GM12878 (cell line): ENCODE data around the gene SAMD9L. TPM values are rescaled to one million over a fixed set of nuclear protein-coding genes. Genes with fewer than 3 reads are reported as not detected.

Experiments used
- ATAC-seq: fragments of 200-7000 bp; cut with Tn5 transposase; 3 replicates; pipeline ENCODE4 v1.9.1; 2020; ENCODE audit warnings: mild to moderate bottlenecking, moderate library complexity
- BruUV-seq: library from RNA; stranded (reverse); fragments of 400-500 nt; replicated peaks from 2 replicates; lab custom pipeline; 2021; lab: Mats Ljungman, UMichigan
- CTCF ChIA-PET: fragments of 300-600 bp; sonication (Branson Sonifier 250); formaldehyde crosslinking; extraction: SDS; loops from one replicate; lab custom pipeline; 2021; ENCODE audit warnings: inconsistent platforms; lab: Yijun Ruan, JAX
- POLR2A ChIA-PET: fragments of 350-600 bp; formaldehyde crosslinking; extraction: SDS; loops from one replicate; lab custom pipeline; 2021; ENCODE audit warnings: inconsistent platforms; lab: Charles Lee
- RAD21 ChIA-PET: fragments of 300-600 bp; sonication (Branson Sonifier 250); formaldehyde crosslinking; loops from one replicate; lab custom pipeline; 2023; ENCODE audit warnings: antibody characterized with exemption; ENCODE audit not compliant: unreplicated experiment; lab: Charles Lee
- SMC1A ChIA-PET: fragments of 300-600 bp; sonication (Branson Sonifier 250); formaldehyde crosslinking; loops from one replicate; lab custom pipeline; 2023; ENCODE audit not compliant: unreplicated experiment, uncharacterized antibody; lab: Charles Lee
- DNase-seq: peaks from one replicate; pipeline ENCODE4 v3.0.0-alpha.2; 2011; ENCODE audit warnings: low read depth, low spot score
- FAIRE-seq: peaks from 3 replicates; lab custom pipeline; 2011; peaks lifted over from hg19 to GRCh38; lab: Jason Lieb, UNC
- H2AFZ ChIP-seq: 2 replicates; pipeline ENCODE4 v1.6.0; 2011; ENCODE audit warnings: low read depth, low read length, control low read depth; ENCODE audit not compliant: control insufficient read depth
- H3K27ac ChIP-seq: 2 replicates; pipeline ENCODE4 v1.5.1; 2011; ENCODE audit warnings: control low read depth; ENCODE audit not compliant: control insufficient read depth, insufficient read depth
- H3K27me3 ChIP-seq, 2 experiments: replicated peaks in 1 of 2; 2 replicates each; pipeline versions ENCODE4 v1.6.0 to v1.6.1; 2011; ENCODE audit warnings: low read length in 1 of 2; ENCODE audit not compliant: control insufficient read depth in 2 of 2, insufficient read depth in 2 of 2
- H3K36me3 ChIP-seq, 2 experiments: 2 replicates each; pipeline ENCODE4 v1.5.1; 2011; ENCODE audit warnings: low read length in 1 of 2; ENCODE audit not compliant: control insufficient read depth in 2 of 2, insufficient read depth in 2 of 2
- H3K4me1 ChIP-seq: 2 replicates; pipeline ENCODE4 v1.6.1; 2011; ENCODE audit warnings: mild to moderate bottlenecking, low read length, moderate library complexity, mixed read lengths; ENCODE audit not compliant: control insufficient read depth, insufficient read depth
- H3K4me2 ChIP-seq: 2 replicates; pipeline ENCODE4 v1.6.0; 2011; ENCODE audit warnings: control low read depth; ENCODE audit not compliant: control insufficient read depth, insufficient read depth
- H3K4me3 ChIP-seq: fragments of 200-600 bp; sonication (generic); 2 replicates; pipeline ENCODE4 v1.5.1; 2016
- H3K79me2 ChIP-seq: 2 replicates; pipeline ENCODE4 v1.6.0; 2011; ENCODE audit warnings: low read length; ENCODE audit not compliant: control insufficient read depth, insufficient read depth
- H3K9ac ChIP-seq: 2 replicates; pipeline ENCODE4 v1.8.0; 2011; ENCODE audit warnings: low read length, control low read depth, mixed read lengths; ENCODE audit not compliant: control insufficient read depth, insufficient read depth
- H3K9me3 ChIP-seq: replicated peaks from 3 replicates; pipeline ENCODE4 v1.5.1; 2011; ENCODE audit warnings: mild to moderate bottlenecking, low read length; ENCODE audit not compliant: control insufficient read depth, insufficient read depth
- H4K20me1 ChIP-seq: 2 replicates; pipeline ENCODE4 v1.6.0; 2011; ENCODE audit not compliant: control insufficient read depth, insufficient read depth
- ATF7 ChIP-seq: fragments of 450-650 bp; IDR thresholded peaks from 2 replicates; pipeline ENCODE4 v1.6.1; 2016; ENCODE audit warnings: low read depth, mild to moderate bottlenecking
- CBX5 ChIP-seq: sonication (generic); IDR thresholded peaks from 2 replicates; pipeline ENCODE4 v1.6.1; 2016; ENCODE audit warnings: low read depth, moderate library complexity, mild to moderate bottlenecking, inconsistent platforms
- JUNB ChIP-seq: IDR thresholded peaks from 2 replicates; pipeline ENCODE4 v1.6.1; 2016; ENCODE audit warnings: antibody characterized with exemption, mild to moderate bottlenecking
- MTA2 ChIP-seq: fragments of 450-650 bp; IDR thresholded peaks from 2 replicates; pipeline ENCODE4 v1.6.1; 2016; ENCODE audit warnings: low read depth, mild to moderate bottlenecking, moderate library complexity
- NBN ChIP-seq: fragments of 450-650 bp; IDR thresholded peaks from 2 replicates; pipeline ENCODE4 v1.6.1; 2016
- NRF1 ChIP-seq: conservative IDR thresholded peaks from 2 replicates; pipeline ENCODE4 v1.6.1; 2011; ENCODE audit warnings: mild to moderate bottlenecking, low read depth, low read length, improper control_type of control experiment
- POU2F2 ChIP-seq: IDR thresholded peaks from 3 replicates; pipeline ENCODE4 v1.6.1; 2011; ENCODE audit warnings: low read depth, mild to moderate bottlenecking, low read length, borderline replicate concordance
- SIX5 ChIP-seq: IDR thresholded peaks from 2 replicates; pipeline ENCODE4 v1.6.1; 2011; ENCODE audit warnings: mild to moderate bottlenecking, low read depth, low read length, moderate library complexity; ENCODE audit not compliant: severe bottlenecking
- SPI1 ChIP-seq: IDR thresholded peaks from 2 replicates; pipeline ENCODE4 v1.6.1; 2011; ENCODE audit warnings: low read depth, mild to moderate bottlenecking, low read length, moderate library complexity, borderline replicate concordance; ENCODE audit not compliant: insufficient read depth
- SUPT20H ChIP-seq: IDR thresholded peaks from 2 replicates; pipeline ENCODE4 v1.6.1; 2011; ENCODE audit warnings: low read depth, mild to moderate bottlenecking, low read length, moderate library complexity, borderline replicate concordance; ENCODE audit not compliant: control insufficient read depth
- WRNIP1 ChIP-seq: IDR thresholded peaks from 2 replicates; pipeline ENCODE4 v1.6.1; 2011; ENCODE audit warnings: low read depth, low read length, improper control_type of control experiment, borderline replicate concordance
- WGBS: methylation state at CpG from one replicate; pipeline ENCODE4 v1.1.6; 2016; ENCODE audit warnings: low lambda C conversion rate; ENCODE audit not compliant: insufficient replicate concordance, insufficient coverage; ENCODE audit errors: missing lambda C conversion rate; 5-methylcytosine and 5-hydroxymethylcytosine counted together
- in situ Hi-C: fragments of 300-500 bp; cut with MboI; formaldehyde crosslinking; loops from 9 replicates; pipeline ENCODE4 v1.14.3; 2018; ENCODE audit warnings: mixed read lengths
- intact Hi-C: fragments of 100-400 bp; cut with micrococcal nuclease; formaldehyde crosslinking; loops from one replicate; pipeline ENCODE4 v1.14.2; 2022; ENCODE audit not compliant: unreplicated experiment
- polyA plus RNA-seq, 11 experiments: library from polyadenylated mRNA; depleted of rRNA in 4 of 11; unstranded in 6 of 11; stranded (reverse) in 5 of 11; fragments of >200 nt; fragmentation: Nextera tagmentation in 4 of 11; fragmentation: Illumina TruSeq in 1 of 11; extraction: Ambion mirVana in 4 of 11; extraction: Trizol in 1 of 11; gene quantifications; 1 replicate in 1 of 11; 2 replicates in 10 of 11; pipeline versions ENCODE4 v1.2.1 to v1.2.3, GENCODE V29; 2011 to 2016; ENCODE audit warnings: inconsistent platforms in 2 of 11, missing spikeins in 2 of 11, low read depth in 1 of 11
- total RNA-seq, 4 experiments: library from RNA; depleted of rRNA in 3 of 4; stranded (reverse); fragments of >200 nt in 3 of 4; fragmentation: Illumina TruSeq in 1 of 4; extraction: Trizol in 1 of 4; gene quantifications; 2 replicates each; pipeline versions ENCODE4 v1.2.1 to v1.2.3, GENCODE V29; 2013 to 2021
- TF ChIP-seq, protein P1 (sequence below): fragments of 450-650 bp; IDR thresholded peaks from 2 replicates; pipeline ENCODE4 v1.6.1; 2017; ENCODE audit warnings: mild to moderate bottlenecking, low read depth, inconsistent platforms; ENCODE audit not compliant: poor library complexity, severe bottlenecking

Gene SAMD9L
- total and polyA plus RNA-seq, 10 of the 15 experiments (the other 5 are each of a cell fraction or from before 2014, with no cell fraction given): 22.3 to 51.3 (median 29.6) TPM

GRCh38 chr7:93117852-93118530 lies 30.2 kb downstream of the SAMD9L start, which contains the start of gene SAMD9 (continued):
- TF ChIP-seq, protein P1, sequence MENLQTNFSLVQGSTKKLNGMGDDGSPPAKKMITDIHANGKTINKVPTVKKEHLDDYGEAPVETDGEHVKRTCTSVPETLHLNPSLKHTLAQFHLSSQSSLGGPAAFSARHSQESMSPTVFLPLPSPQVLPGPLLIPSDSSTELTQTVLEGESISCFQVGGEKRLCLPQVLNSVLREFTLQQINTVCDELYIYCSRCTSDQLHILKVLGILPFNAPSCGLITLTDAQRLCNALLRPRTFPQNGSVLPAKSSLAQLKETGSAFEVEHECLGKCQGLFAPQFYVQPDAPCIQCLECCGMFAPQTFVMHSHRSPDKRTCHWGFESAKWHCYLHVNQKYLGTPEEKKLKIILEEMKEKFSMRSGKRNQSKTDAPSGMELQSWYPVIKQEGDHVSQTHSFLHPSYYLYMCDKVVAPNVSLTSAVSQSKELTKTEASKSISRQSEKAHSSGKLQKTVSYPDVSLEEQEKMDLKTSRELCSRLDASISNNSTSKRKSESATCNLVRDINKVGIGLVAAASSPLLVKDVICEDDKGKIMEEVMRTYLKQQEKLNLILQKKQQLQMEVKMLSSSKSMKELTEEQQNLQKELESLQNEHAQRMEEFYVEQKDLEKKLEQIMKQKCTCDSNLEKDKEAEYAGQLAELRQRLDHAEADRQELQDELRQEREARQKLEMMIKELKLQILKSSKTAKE: no peak
- 0 out of 2 replicates have a peak, but pooled peaks have one; percentile 47 for TF ChIP-seq MTA2
- TF ChIP-seq NBN: 0 out of 2 replicates have a peak, but pooled peaks have one; percentile 25
- no peak for TF ChIP-seq CBX5
- 0 out of 2 replicates have a peak, but pooled peaks have one; percentile 34 for TF ChIP-seq JUNB
- peak; percentile 38; the same call in 1 of the 2 replicates for TF ChIP-seq ATF7
- TF ChIP-seq, all 136 proteins: peak for 13

DNA sequence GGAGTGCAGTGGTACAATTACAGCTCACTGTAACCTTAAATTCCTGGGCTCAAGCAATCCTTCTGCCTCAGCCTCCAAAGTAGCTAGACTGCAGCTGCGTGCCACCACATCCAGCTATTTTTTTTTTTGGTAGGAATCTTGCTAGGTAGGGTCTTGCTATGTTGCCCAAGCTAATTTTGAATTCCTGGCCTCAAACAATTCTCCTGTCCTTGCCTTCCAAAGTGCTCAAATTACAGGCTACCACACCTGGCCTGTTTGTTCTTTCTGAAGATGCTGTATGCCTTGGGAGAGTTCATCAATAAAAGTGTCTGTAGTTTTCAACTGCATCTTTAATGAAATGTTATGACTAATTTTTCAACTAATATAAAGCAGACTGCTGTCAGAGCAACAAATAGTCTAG lies 30.9 kb downstream of the SAMD9L start:
- no peaks in the 10 kb centered on the region for H3K36me3 ChIP-seq
- peaks cover 4% of the 10 kb centered on the region for H3K4me1 ChIP-seq
- H4K20me1 ChIP-seq: no peaks in the 10 kb centered on the region
- in situ Hi-C loops (no loop called here), intact Hi-C loops (no loop called here)
- H3K9me3 ChIP-seq: no peaks in the 10 kb centered on the region; the same call in 1 of the 3 replicates
- peak overlapping the region; percentile 64 for H3K27ac ChIP-seq
- DNase-seq: no peak
- TF ChIP-seq SUPT20H (no peak), POU2F2 (no peak), SIX5 (no peak), WRNIP1 (no peak), SPI1 (no peak), NRF1 (no peak)
- no peaks in the 10 kb centered on the region for H3K27me3 ChIP-seq
- peaks cover 14% of the 10 kb centered on the region for H3K79me2 ChIP-seq
- TSS peak; percentile 77 for BruUV-seq
- H2AFZ ChIP-seq: peak overlapping the region; percentile 41
- ChIA-PET POLR2A (interaction anchor here (0.9 to 2.9 kb wide), 7 partner anchors 23 to 485 kb away, joined by 3 to 33 read pairs (median 3); partner anchors contain the start of genes SAMD9L and VPS50), RAD21 (interaction anchor here (0.6 to 3.5 kb wide), 10 partner anchors 16 to 475 kb away, joined by 3 to 35 read pairs (median 3); partner anchors contain the start of gene VPS50), SMC1A (interaction anchor here (0.9 to 3.3 kb wide), 21 partner anchors 9 to 115 kb away, joined by 3 to 58 read pairs (median 4); partner anchors contain the start of genes HEPACAM2, SAMD9L and VPS50), CTCF (interaction anchor here (0.7 to 5.3 kb wide), 10 partner anchors 10 to 589 kb away, joined by 3 to 26 read pairs (median 4); partner anchors contain the start of genes PEX1 and RBM48)
- H3K4me2 ChIP-seq: peak overlapping the region; percentile 76
- peak; percentile 43 for ATAC-seq
- H3K4me3 ChIP-seq: peak overlapping the region; percentile 73
- peak overlapping the region; percentile 52 for H3K9ac ChIP-seq
- 100% methylated on average over 1 of the region's 1 CpG for WGBS
- no peak for FAIRE-seq
